ENCODE data around the gene NAXE.

Gene NAXE

DNA sequence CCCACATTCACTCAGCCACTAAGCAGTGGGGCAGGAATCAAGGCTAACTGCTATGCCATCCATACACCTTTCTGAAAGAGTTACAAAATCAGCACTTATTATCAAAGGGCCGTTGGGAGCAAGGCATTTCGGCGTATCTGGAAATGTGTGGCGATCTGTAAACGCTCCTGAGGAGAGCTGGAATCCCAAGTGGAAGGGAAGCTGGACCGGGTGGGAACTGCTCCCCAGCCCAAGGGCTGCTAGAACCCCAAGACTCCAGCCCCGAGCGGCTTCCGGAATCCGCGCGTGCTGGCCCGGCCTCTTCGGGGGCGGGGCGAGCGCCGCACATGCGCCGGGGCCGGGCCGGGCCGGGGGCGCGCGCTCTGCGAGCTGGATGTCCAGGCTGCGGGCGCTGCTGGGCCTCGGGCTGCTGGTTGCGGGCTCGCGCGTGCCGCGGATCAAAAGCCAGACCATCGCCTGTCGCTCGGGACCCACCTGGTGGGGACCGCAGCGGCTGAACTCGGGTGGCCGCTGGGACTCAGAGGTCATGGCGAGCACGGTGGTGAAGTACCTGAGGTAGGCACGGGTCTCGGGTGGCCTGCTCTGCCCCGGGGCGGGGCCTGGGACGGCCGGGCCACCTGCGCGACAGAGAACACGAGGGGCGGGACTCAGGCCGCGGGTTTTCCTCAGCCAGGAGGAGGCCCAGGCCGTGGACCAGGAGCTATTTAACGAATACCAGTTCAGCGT, at the start of gene NAXE:
NAXE (plus strand) TSS at position 345 of the 726 bp plus-strand sequence; CDS start at position 374, 29 bp downstream.
- peak; percentile 59 for DNase-seq

DNA sequence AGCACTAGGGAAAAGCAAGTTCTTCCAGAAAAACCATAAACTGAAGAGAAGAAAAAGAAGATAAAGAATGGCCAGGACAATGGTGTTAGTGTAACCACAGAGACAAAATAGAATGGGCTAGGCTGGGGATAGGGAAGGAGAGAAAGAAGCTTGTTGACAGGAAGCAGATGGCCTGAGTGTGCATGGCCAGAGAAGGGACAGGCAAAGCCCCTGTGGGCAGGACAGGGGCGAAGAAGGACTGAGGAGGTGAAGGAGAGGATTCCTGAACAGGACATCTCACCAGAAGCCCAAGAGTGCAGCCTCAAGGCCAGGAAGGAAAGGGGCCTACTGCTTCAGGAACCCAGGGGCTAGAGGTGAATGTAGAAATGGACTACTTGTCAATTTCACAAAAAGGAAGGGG, 48.5 kb upstream of the NAXE start:
- DNase-seq = no peak

DNA sequence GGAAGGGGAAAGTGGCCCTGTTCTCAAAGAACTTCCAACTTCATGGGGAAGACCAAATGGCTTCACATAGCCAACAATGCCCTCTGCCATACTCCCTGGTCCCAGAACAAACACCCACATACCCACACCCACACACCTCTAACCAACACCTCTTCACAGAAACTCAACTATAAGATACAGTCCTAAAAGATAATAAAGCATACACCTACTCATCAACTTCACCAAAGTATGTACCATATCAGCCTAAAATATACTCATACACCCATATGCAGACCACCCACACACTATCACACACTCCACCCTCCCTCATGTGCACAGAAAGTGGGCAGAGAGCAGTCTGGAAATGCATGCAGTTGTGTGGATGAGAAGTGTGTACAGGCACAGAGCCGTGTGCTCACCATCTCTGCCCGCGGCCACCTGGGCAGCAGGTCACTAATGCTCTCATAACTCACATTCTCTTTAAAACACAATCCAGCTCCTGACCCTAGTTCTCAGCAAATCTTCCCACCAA, 46.9 kb upstream of the NAXE start:
- DNase-seq = no peak

DNA sequence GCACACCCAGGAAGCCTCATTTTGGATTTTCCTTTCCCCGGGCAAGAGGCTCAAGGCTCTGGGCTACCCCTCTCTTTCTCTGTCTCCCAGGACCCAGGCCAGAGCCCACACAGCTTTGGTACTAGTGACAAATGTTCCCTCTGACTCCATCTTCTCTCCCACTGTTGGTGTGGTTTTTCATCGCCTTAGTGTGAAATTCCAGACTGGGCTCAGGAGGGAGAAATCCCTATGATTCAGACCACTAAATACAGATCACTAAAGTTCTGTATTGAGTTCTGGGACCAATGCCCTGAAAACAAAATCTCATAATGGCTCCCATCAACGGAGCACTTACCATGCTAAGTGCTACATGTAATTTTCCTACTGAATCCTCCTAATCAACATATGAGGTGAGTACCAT, 45.3 kb upstream of the NAXE start:
- no peak for DNase-seq

DNA sequence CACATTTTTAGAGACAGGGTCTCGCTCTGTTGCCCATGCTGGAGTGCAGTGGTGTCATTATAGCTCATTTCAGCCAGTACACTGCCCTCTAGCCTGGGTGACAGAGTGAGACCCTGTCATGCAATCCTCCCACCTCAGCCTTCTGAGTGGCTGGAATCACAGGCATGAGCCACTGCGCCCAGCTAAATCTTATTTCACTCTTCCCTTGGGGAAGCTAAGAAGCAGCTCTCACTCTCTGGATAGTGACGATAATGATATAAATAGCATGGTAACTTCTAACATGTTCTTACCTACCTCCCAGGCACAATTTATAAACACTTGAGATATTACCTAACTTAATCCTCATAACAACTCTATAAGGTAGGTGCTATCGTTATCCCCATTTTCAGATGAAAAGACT, 44.1 kb upstream of the NAXE start:
- DNase-seq = no peak

DNA sequence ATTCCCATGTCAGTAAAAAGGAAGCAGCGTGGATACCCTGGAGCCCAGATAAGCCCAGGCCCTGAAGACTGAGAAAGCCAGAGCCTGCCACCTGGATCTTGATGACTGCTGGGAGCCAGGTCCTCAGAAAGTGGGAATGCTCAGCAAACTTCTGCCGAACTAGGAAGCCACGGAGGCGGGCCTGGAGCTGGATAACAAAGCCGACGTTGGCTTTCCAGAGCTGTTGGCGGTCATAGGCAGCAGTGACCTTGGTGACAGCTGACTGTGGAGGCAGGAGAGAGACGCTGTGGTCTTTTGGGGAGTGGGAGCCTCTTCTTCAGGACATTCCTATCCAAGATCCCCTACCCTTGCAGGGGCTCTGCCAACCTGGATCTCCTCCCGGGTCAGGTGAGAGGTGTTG, 43.6 kb upstream of the NAXE start:
- DNase-seq = no peak

DNA sequence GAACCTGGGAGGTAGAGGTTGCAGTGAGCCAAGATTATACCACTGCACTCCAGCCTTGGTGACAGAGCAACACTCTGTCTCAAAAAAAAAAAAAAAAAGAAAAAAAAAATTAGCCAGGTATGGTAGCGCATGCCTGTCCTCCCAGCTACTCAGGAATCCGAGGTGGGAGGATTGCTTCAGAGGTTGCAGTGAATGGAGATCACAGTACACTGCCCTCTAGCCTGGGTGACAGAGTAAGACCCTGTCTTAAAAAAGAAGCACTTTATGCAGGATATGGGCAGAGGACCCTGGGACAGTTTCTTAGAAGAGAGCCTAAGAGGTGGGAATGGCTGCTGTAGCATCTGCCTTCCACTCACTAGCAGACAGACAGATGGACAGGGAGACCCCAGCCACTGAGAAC, 42.2 kb upstream of the NAXE start:
- no peak for DNase-seq

DNA sequence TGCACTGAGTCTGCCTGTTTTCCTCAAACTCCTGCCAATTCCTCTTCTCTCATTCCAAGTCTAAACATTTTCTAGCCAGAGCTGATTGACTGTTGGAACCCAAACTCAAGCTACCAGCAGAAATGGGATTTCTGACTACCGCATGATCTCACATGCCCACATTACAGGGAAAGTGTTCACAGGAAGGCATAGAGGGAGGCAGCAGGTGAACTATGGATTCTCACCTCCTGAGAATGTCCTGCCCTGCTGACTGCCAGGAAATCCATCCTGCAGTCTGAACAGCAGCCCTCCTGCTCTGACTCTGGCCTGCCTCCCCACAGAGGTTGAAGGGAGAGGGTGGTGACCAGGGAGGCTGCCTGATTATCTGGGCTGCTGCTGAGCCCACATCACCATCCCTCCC, 41.7 kb upstream of the NAXE start:
- no peak for DNase-seq

DNA sequence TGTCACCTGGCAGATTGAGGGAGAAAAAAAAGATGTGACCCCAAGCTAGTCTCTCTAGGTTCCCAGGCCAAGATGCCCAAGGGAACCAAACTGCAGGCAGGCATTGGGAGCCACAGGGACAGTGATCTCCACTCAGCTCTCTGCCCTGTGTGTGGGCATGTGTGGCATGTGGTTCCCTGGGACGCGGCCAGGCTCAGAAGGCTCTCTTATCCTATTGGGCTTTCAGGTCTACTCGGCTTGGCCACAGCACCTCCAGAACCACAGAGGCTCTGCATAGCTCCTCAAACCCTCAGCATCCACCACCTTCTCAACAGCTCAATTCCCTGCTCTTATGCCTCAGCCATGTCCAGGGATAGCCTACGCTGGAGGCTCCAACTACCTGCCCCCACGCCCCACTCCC, 41.2 kb upstream of the NAXE start:
- no peak for DNase-seq

DNA sequence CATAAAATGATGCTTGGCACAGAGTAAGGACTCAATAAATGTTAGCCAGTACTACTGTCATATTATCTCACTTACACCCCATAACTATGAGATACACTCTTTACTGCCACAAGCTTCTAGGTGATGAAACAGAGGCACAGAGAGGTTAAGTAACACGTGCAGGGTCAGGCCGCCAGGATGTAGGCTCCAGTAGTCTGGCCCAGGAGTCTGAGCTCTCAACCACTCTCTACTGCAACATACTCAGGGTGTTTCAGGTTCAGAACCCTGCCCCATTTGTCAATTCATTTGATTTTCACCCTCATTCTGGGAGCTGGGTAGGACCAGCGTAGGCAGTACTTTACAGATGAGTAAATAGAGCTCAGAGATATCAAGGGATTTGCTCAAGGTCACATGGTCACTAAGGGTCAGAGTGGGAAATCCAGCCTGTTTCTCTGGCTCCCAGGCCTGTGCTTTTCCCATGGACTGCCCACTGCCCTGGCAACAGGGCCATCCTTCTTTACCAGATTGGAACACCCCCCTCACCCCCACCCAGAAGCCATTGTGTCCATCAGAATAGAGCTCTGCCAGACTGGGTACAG, 40.4 kb upstream of the NAXE start:
- no peak for DNase-seq

DNA sequence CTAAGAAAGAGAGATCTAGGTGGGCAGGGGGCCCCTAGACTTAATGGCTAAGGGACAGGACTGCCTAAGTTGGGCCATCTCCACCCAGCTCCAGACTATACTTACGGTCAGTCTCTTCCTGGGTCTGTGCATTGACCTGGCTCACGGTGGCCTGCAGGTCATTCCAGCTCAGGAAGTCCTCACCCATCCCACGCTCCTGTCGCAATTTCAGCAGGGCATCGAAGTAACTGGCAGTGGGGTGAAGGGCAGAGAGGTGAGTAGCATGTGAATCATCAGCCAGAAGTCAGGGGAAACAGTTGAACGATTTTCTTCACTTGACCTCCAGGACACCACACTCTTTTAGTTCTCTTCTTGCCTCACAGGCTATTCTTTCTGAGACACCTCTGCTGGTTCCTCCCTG, 39.7 kb upstream of the NAXE start:
- peak; percentile 26 for DNase-seq

DNA sequence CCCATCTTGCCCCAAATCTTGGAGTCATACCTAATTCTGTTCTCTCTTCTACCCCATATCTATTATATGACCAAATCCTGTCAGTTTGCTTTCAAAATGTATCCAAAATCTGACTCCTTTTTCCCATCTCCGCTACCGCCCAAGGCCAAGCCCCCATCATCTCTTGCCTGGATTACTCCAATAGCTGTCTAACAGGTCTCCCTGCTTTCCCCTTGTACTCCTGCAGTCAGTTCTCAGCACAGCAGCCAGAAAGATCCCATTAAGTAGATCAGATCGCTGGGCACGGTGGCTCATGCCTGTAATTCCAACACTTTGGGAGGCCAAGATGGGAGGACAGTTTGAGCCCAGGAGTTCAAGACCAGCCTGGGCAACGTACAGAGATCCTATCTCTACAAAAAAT, 39.1 kb upstream of the NAXE start:
- no peak for DNase-seq

DNA sequence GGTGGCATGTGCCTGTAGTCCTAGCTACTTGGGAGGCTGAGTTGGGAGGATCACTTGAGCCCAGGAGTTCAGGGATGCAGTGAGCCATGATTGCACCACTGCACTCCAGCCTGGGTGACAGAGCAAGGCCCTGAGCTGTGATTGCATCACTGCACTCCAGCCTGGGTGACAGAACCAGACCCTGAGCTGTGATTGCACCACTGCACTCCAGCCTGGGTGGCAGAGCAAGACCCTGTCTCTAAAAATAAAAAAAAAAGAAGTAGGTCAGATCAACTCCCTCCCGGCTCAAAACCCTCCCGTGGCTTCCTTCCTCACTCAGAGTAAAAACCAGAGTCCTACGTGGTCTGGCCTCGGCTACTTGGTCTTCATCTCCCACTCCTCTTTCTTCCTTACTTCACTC, 38.6 kb upstream of the NAXE start:
- peak; percentile 68 for DNase-seq

DNA sequence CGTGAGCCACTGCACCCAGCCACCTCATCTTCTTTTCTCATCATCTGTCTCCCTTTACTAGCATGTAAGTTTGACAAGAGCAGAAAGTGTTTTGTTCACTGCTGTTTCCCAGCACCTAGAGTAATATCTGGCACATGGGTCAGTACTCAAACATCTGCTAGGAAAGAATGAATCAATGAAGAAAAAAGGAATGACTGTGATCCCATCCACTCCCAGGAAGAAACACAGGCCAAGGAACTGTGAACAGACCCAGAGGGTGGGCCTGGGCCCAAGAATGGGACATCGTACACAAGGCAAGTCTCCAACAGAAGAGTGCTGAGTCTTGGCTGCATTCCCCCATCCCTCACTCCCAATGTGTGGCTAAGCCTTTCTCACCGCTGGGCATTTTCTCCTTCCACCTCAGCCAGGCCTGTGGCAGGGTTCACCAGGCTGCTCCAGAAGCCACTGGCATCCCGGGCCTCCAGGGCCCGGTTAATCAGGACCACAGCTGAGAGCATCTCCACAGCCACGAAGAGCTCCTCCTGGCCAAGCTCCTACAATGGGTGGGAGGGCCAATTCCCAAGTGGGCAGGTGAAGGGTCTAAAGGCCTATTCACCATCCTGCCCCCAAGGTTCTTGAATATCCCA, 37.6 kb upstream of the NAXE start:
- DNase-seq = no peak

DNA sequence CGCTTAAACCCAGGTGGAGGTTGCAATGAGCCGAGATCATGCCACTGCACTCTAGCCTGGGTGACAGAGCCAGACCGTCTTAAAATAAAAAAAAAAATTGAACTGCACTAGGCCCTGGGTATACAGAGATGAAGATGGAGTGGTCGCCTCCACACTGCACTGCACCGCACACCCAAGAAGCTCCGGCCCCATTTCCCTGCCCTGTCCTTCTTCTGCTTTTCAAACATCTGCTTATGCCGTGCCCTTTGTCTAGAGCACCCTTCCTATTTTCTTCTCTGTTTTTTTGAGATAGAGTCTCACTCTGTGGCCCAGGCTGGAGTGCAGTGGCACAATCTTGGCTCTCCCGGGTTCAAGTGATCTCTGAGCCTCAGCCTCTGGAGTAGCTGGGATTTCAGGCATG, 36.6 kb upstream of the NAXE start:
- DNase-seq = no peak

DNA sequence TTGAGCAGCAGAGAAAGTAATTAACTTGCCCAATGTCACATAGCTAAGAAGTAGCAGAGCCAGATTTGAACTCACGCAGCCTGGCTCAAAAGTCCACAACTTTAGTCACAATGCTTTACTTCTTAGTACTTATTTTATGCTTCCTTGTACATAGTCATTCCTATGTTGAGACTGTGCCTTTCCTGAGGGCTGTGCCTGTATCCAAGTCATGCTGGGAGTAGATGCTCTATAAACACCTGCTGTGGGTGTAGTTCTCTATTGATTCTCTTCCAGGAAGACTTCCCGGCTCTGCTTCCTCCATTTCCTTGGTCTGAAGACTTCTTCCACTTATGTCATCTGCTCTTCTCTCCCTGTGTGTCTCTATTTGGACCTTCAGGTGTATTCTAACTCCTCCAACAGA, 35.9 kb upstream of the NAXE start:
- no peak for DNase-seq

DNA sequence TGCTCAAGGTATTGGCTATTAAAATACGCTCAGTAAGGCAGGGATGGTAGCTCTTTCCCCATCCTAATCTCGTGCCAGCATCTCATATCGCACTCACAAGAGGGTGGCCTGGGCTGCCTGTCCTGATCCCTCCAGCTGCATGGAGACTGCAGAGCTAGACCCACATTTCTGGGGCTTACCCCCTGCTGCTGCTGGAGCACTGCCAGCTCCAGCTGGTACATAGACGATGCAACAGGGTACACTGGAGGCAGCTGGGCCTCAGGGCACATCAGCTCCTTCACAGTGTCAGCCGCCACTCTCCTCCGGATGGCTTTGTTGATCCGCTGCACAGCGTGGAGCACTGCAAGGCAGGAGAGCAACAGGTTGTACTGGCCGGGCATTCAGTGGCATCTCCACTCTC, 35.2 kb upstream of the NAXE start:
- no peak for DNase-seq

DNA sequence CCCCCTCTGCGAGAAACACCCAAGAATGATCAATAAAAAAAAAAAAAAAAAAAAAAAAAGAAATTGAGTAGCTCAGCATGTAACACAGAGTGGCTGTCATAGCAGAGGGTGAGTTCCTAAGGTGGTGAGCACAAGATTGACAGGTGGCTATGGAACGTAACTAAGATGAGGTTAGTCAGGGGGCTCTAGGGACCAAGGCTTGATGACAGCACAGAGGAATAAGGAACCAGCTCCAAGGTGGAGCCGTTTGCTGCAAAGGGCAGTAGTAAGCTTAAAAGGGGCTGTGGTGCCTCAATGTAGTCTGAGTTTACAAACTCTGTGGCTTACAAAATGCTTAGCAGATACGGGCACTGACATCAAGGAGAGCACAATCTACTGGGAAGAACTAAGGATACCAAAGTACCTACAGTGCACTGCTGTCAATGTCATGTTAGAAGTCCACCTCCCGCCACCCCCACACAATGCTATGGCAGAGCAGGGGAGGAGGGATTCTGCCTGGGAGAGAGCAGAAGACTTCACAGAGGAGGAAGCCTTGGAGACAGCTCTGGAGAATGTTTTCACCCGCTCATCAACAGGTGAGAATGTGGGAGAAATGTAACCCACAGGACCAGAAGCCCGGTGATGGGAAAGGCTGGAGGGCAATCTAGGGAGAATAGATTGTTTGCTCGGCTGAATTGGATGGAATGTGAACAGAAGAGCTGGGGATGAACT, 32.3 kb upstream of the NAXE start:
- DNase-seq = no peak

DNA sequence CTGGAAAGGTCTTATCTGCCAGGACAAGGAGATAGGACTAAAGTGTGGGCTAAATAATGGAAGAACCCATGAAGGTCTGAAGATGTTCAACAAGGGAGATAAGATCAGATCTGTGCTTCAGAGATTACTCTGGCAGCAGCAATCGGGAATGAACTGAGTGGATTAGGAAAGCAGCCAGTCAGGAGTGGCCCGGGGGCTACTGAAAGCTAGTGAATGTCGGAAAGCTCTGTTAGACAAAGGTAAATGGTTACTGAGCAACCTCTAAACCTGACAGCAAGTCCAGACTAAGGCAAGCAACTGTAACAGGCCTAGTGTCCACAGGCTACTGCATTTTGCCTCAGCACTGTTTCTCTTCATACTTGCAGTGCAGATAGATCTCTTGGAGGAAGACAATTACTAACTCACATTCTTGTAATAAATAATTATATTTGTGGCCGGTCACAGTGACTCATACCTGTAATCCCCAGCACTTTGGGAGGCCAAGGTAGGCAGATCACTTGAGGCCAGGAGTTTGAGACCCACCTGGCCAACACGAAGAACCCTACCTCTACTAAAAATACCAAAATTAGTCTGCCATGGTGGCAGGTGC, 31.7 kb upstream of the NAXE start:
- DNase-seq = no peak

DNA sequence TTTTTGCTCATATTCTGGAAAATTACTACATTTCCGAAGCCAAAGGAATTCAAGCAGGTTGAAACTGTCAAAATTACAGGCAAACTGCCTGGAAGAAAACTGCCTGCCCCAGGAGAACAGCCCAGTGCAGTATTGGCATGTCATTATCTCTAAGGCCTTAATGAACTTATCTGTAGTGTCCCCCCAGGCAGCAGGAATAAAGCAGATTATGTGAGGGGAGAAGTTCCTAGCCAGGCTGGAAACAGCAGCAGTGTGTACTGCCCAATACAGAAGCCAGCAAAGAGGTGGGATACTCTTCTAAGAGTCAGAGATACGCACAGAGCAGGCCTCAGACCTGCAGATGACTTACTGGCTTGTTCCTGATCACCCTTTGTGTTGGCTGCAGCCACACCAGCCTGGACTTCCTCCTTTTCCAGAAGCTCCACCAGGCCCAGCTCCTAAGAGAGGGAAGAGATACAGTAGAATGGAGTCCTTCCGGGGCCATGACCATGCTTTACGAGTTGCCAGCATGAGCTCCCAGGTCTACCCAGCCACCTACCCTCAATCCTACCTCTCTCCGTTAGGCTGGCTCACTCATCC, 30.9 kb upstream of the NAXE start:
- no peak for DNase-seq

DNA sequence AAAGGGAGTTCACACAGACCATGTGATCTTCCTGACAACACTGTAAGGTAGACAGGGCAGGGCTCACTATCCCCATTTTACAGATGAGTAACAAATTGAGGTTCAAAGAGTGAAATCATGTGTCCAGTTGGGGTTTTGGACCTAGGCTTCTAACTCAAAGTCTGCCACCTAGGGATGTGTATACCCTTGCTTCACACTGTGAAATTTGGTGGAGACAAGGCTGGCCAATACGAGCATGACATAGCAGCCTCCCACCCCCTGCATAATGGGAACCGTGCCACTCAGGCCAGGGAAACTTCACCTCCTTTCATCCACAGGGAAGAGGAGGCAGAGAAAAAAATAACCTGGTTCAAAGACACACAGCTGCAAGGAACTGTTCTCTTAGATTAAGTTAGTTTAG, 26.1 kb upstream of the NAXE start:
- no peak for DNase-seq

DNA sequence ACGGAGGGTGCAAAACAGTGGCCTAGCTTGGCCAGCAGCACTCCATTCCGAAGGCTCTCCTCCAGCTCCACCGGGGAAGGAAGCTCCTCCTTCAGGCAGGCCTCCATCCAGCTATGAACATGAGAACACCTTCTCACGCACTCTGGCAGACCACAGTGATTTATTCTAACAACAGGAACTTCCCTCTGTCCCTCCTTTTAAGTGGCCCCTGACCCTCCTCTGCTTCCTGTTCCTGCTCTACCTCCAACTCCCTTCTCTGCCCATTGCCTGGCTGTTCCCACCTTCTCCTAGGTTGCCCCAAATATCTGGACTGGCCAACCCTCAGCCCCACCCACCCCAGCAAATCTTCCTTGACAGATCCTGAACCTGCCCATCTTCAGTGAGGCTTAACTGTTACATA, 25.1 kb upstream of the NAXE start:
- no peak for DNase-seq

DNA sequence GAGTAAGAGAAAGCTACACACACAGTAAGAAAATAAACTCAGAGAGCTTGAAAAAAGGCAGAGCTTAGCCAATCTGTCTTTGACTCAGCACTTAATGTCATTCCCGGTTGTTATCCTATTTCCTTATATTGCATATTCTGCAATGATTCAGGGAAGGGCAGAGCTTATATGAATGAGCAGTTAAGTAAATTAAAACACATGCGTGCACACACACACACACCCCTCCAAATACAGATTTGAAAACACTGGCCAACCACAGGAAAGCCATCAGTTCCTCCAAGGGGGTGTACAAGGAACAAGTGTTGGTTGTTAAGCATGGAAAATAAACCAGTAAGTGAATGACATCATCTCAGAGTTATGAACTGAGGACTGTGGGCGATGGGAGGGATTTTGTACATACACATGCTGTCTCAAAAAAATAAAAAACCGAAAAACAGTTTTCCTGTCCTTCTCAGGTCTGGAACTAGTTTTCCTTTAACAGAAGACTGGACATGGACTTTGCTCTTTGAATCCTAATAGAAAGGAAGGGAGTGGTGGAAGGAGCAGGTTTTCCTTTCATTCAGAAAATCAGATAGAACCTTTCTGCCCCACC, 20.2 kb upstream of the NAXE start:
- DNase-seq = no peak
